Measurements from ENCODE around the gene ARAP2. TPM values are rescaled to one million over a fixed set of nuclear protein-coding genes. Genes with fewer than 3 reads are reported as not detected.

Gene ARAP2
- total and polyA plus RNA-seq, 9 of the 15 experiments (the other 6 are each of a cell fraction or from before 2014, with no cell fraction given): 0.03 to 0.35 (median 0.11) TPM; not detected in 4

- Histone ChIP-seq H3K4me3 (no peak overlapping the region), H2AFZ (ENCODE audit: low read depth, low read length) (no peak overlapping the region), H3K27ac (ENCODE audit: extremely low read depth, low read depth, low read length) (no peak overlapping the region), H4K20me1 (replicated peaks; ENCODE audit: control insufficient read depth, insufficient read depth, low read length) (no peaks in the 10 kb centered on the region), H3K9me3 (replicated peaks; ENCODE audit: control insufficient read depth, insufficient read depth, low read depth, low read length) (no peaks in the 10 kb centered on the region), H3K4me2 (ENCODE audit: insufficient read depth, low read length) (no peak overlapping the region), H3K27me3 (ENCODE audit: control insufficient read depth in 2 of 2, insufficient read depth in 2 of 2, low read length in 2 of 2) (no peaks in the 10 kb centered on the region), H3K9me1 (ENCODE audit: control insufficient read depth, insufficient read depth, low read length) (no peaks in the 10 kb centered on the region), H3K9ac (ENCODE audit: insufficient read depth in 1 of 2, low read depth in 2 of 2, low read length in 2 of 2) (no peak overlapping the region), H3K79me2 (ENCODE audit: control insufficient read depth, insufficient read depth, low read length) (no peaks in the 10 kb centered on the region), H3K4me1 (replicated peaks in 1 of 2; ENCODE audit: control insufficient read depth in 2 of 2, insufficient read depth in 2 of 2, low read length in 2 of 2) (no peaks in the 10 kb centered on the region), H3K36me3 (ENCODE audit: control insufficient read depth, insufficient read depth, low read length) (no peaks in the 10 kb centered on the region)
- BruUV-seq (replicated peaks): no TSS peak
- ATAC-seq (no peak), FAIRE-seq (no peak), DNase-seq (ENCODE audit: extremely low read depth in 1 of 4, low spot score in 3 of 4) (no peak)
- CTCF ChIA-PET (ENCODE audit: low intra/inter-chr PET ratio): no interaction called here
- intact Hi-C loops (cut with micrococcal nuclease): no loop called here
- 0% methylated on average over 4 of the region's 4 CpGs for WGBS (ENCODE audit: insufficient coverage, low coverage, missing lambda C conversion rate)
- POLR2A ChIA-PET: no interaction called here
- in situ Hi-C loops (cut with MboI): no loop called here
- TF ChIP-seq FIP1L1 (IDR thresholded peaks at IDR 0.05; ENCODE audit: low read depth, low read length, poor library complexity, severe bottlenecking): no peak
- no peak for TF ChIP-seq ETV6 (IDR thresholded peaks at IDR 0.05; ENCODE audit: borderline replicate concordance in 1 of 2, low read depth in 2 of 2, low read length in 1 of 2)
- TF ChIP-seq ETV6 (CRISPR knock-in tag; IDR thresholded peaks at IDR 0.05; ENCODE audit: borderline replicate concordance): no peak
- TF ChIP-seq PURB (CRISPR knock-in tag; IDR thresholded peaks at IDR 0.05; ENCODE audit: low read depth): no peak
- TF ChIP-seq KAT8 (IDR thresholded peaks at IDR 0.05; ENCODE audit: low read depth): no peak
- TF ChIP-seq TFAM (CRISPR knock-in tag; conservative IDR thresholded peaks at IDR 0.05): no peak
- no peak for TF ChIP-seq SMARCE1 (IDR thresholded peaks at IDR 0.05)
- TF ChIP-seq U2AF2 (optimal IDR thresholded peaks at IDR 0.05; ENCODE audit: low read depth, low read length): no peak
- TF ChIP-seq HDAC1 (IDR thresholded peaks at IDR 0.05): no peak
- TF ChIP-seq ZNF639 (CRISPR knock-in tag; conservative IDR thresholded peaks at IDR 0.05 in 1 of 2, IDR thresholded peaks at IDR 0.05 in 1 of 2): no peak
- no peak for TF ChIP-seq ZBTB33 (CRISPR knock-in tag; IDR thresholded peaks at IDR 0.05)
- TF ChIP-seq XRCC3 (IDR thresholded peaks at IDR 0.05): no peak
- no peak for TF ChIP-seq ERF (CRISPR knock-in tag; IDR thresholded peaks at IDR 0.05)
- no peak for TF ChIP-seq CREB1 (IDR thresholded peaks at IDR 0.05)
- no peak for TF ChIP-seq CREB1 (CRISPR knock-in tag; IDR thresholded peaks at IDR 0.05)
- no peak for TF ChIP-seq ZNF592 (IDR thresholded peaks at IDR 0.05)
- no peak for TF ChIP-seq PHF20 (IDR thresholded peaks at IDR 0.05; ENCODE audit: partially characterized antibody)
- TF ChIP-seq ZNF780A (CRISPR knock-in tag; IDR thresholded peaks at IDR 0.05): no peak
These were observed 161.5 kb downstream of the ARAP2 start for GRCh38 chr4:36082817-36083216.
